Osteocyte (in vitro differentiated cells): ENCODE measurements around the gene NUMBL. TPM values are rescaled to one million over a fixed set of nuclear protein-coding genes. Genes with fewer than 3 reads are reported as not detected.

Experiments used
- DNase-seq: peaks from one replicate; pipeline ENCODE4 v3.0.0; 2021; ENCODE audit warnings: mixed read lengths; ENCODE audit not compliant: unreplicated experiment; ENCODE audit errors: extremely low spot score
- H3K27ac Mint-ChIP-seq: one replicate; pipeline ENCODE4 v1.8.0; 2021; ENCODE audit warnings: mild to moderate bottlenecking, mixed read lengths; ENCODE audit not compliant: unreplicated experiment
- H3K27me3 Mint-ChIP-seq: one replicate; pipeline ENCODE4 v1.8.0; 2021; ENCODE audit warnings: mixed read lengths; ENCODE audit not compliant: unreplicated experiment
- H3K36me3 Mint-ChIP-seq: one replicate; pipeline ENCODE4 v1.8.0; 2021; ENCODE audit warnings: mixed read lengths; ENCODE audit not compliant: unreplicated experiment
- H3K4me1 Mint-ChIP-seq: one replicate; pipeline ENCODE4 v1.8.0; 2021; ENCODE audit warnings: mixed read lengths; ENCODE audit not compliant: unreplicated experiment
- H3K4me3 Mint-ChIP-seq: one replicate; pipeline ENCODE4 v1.8.0; 2021; ENCODE audit warnings: mild to moderate bottlenecking, moderate library complexity, mixed read lengths; ENCODE audit not compliant: unreplicated experiment
- H3K9me3 Mint-ChIP-seq: one replicate; pipeline ENCODE4 v1.8.0; 2021; ENCODE audit warnings: mixed read lengths; ENCODE audit not compliant: unreplicated experiment
- CTCF ChIP-seq: fragments of 200-600 bp; sonication (generic); IDR thresholded peaks from 2 replicates; pipeline ENCODE4 v1.5.0; 2021; ENCODE audit warnings: antibody characterized with exemption, mild to moderate bottlenecking, moderate library complexity
- total RNA-seq: library from RNA; stranded (reverse); gene quantifications from 2 replicates; pipeline ENCODE4 v1.2.1, GENCODE V29; 2021

The NUMBL gene
- total RNA-seq, 1 donor from 2014 or later = 67.1 TPM

DNA sequence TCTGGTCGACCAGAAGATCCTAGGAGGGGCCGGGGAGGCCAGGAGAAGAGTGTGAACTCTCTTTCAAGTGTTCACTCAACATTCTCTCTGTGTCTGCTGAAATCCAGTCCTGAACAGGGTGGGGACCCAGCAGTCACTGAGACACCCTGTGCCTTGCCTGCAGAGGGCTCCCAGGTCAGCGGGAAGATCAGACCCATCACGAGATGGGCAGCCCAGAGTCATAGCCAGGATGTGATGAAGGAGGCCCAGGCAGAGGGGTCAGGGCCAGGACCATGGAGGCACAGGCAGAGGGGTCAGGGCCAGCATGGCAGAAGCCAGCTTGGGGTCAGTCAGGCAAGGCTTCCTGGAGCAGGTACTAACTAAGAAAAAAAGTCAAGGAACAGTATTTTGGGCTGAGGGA is 9.4 kb downstream of the NUMBL start:
- H3K27me3 Mint-ChIP-seq = no peaks in the 10 kb centered on the region
- H3K9me3 Mint-ChIP-seq = no peaks in the 10 kb centered on the region
- peaks cover 46% of the 10 kb centered on the region for H3K36me3 Mint-ChIP-seq
- H3K27ac Mint-ChIP-seq = no peak overlapping the region
- TF ChIP-seq CTCF = no peak
- DNase-seq = no peak
- no peak overlapping the region for H3K4me3 Mint-ChIP-seq
- H3K4me1 Mint-ChIP-seq = no peaks in the 10 kb centered on the region

- no peak for TF ChIP-seq CTCF
- no peak for DNase-seq
- H3K36me3 Mint-ChIP-seq = peaks cover 30% of the 10 kb centered on the region
- no peaks in the 10 kb centered on the region for H3K4me1 Mint-ChIP-seq
- no peaks in the 10 kb centered on the region for H3K9me3 Mint-ChIP-seq
- no peaks in the 10 kb centered on the region for H3K27me3 Mint-ChIP-seq
- H3K4me3 Mint-ChIP-seq = no peak overlapping the region
- no peak overlapping the region for H3K27ac Mint-ChIP-seq
Observed at GRCh38 chr19:40677156-40677555, 13.3 kb downstream of the NUMBL start.

DNA sequence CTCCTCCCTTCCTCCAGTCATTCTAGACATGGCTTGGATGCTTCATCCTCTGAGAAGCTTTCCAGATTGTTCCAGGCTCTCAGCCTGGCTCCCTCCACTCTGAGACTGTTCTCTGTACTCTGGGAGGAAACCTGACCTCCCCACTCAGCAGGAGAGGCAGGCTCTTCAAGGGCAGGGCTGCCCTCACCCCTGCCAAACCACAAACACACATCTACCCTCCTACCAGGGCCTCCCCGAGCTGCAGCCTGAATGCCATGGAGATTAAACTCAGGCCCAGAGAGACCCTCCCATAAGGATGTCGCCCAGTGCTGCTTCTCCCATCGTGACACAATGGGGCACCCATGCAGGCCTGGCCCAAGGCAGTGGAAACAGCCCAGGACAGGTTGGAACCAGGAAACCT is 16.2 kb downstream of the NUMBL start:
- no peak for DNase-seq
- H3K36me3 Mint-ChIP-seq = peaks cover 42% of the 10 kb centered on the region
- H3K9me3 Mint-ChIP-seq = no peaks in the 10 kb centered on the region
- no peak overlapping the region for H3K27ac Mint-ChIP-seq
- no peak for TF ChIP-seq CTCF
- no peak overlapping the region for H3K4me3 Mint-ChIP-seq
- no peaks in the 10 kb centered on the region for H3K27me3 Mint-ChIP-seq
- no peaks in the 10 kb centered on the region for H3K4me1 Mint-ChIP-seq

DNA sequence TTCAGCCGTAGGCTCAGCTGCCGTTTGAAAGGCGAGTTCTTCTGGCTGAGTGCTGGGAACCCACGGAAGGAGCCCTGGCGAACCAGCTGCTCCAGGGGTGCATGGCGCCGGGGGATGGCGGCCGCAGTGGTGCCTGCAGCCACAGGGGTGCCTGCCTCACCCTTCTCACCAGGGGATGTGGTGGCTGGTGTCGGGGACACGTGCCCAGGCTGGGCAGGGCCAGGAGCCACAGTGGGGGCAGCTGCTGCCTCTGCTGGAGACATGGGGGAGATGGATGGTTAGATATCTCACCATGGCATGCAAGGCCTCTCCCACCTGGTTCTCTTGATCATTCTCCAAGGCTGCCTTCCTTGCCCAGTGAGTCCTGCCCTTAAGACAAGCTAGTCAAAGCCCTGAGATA is 17.1 kb downstream of the NUMBL start:
- Mint-ChIP-seq H3K36me3 (peaks cover 47% of the 10 kb centered on the region), H3K27me3 (no peaks in the 10 kb centered on the region), H3K4me1 (no peaks in the 10 kb centered on the region), H3K9me3 (no peaks in the 10 kb centered on the region), H3K4me3 (no peak overlapping the region), H3K27ac (no peak overlapping the region)
- no peak for DNase-seq
- TF ChIP-seq CTCF = no peak

GRCh38 chr19:40672573-40673299 is 17.7 kb downstream of the NUMBL start:
- Mint-ChIP-seq H3K36me3 (peaks cover 42% of the 10 kb centered on the region), H3K27ac (no peak overlapping the region), H3K27me3 (no peaks in the 10 kb centered on the region), H3K9me3 (no peaks in the 10 kb centered on the region), H3K4me3 (no peak overlapping the region), H3K4me1 (no peaks in the 10 kb centered on the region)
- TF ChIP-seq CTCF = no peak
- DNase-seq = no peak
